Brain microvascular endothelial cell (primary cell): ENCODE measurements around the gene EVC2.

ENCODE experiments used
- DNase-seq: peaks from one replicate; pipeline ENCODE4 v3.0.0-alpha.2; 2020
- H3K27ac ChIP-seq: fragments of 250-450 bp; sonication (Bioruptor Pico); 2 replicates; pipeline ENCODE4 v1.5.1; 2020; ENCODE audit warnings: mild to moderate bottlenecking, moderate library complexity
- H3K27me3 ChIP-seq: fragments of 250-450 bp; sonication (Bioruptor Pico); replicated peaks from 2 replicates; pipeline ENCODE4 v1.5.1; 2020; ENCODE audit warnings: mild to moderate bottlenecking
- H3K36me3 ChIP-seq: fragments of 250-450 bp; sonication (Bioruptor Pico); replicated peaks from 2 replicates; pipeline ENCODE4 v1.5.1; 2020; ENCODE audit warnings: mild to moderate bottlenecking
- H3K4me3 ChIP-seq: 2 replicates; pipeline ENCODE4 v1.5.1; 2011; ENCODE audit warnings: low read depth, mild to moderate bottlenecking, control low read depth, low read length, moderate library complexity
- in situ Hi-C: cut with HindIII; loops from 2 replicates; pipeline ENCODE4 v1.10.0; 2017; ENCODE audit warnings: low sequenced_read_pairs, low pct_ligation_motif_present
- TF ChIP-seq, protein P1 (sequence below): IDR thresholded peaks from 2 replicates; pipeline ENCODE4 v1.5.1; 2011; ENCODE audit warnings: low read depth, mild to moderate bottlenecking, moderate library complexity, low read length, control low read depth, inconsistent platforms; ENCODE audit errors: missing control alignments

EVC2 gene

DNA sequence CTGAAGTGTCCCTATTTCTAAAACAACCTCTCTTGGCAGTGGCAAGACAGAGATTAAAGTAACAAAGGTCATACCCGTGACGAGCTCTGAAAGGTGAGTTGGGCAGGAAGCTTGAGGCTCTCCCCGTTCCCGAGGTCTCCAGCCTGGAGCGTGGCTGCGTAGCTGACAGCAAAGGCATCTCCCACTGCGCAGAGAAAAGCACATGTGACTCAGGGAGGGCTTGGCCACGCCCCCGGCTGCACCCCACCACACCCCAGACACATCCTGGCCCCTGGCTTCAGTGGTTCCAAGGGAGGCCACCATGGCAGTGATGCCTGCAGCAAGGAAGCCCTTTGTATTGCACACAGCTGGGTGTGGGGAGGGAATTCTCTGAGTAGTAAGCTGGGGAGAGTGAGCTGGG is 23.1 kb downstream of the EVC2 start:
- Histone ChIP-seq H3K4me3 (no peak overlapping the region), H3K27me3 (no peaks in the 10 kb centered on the region), H3K36me3 (peaks cover 63% of the 10 kb centered on the region), H3K27ac (no peak overlapping the region)
- in situ Hi-C loops = no loop called here
- DNase-seq = no peak
- TF ChIP-seq, protein P1, sequence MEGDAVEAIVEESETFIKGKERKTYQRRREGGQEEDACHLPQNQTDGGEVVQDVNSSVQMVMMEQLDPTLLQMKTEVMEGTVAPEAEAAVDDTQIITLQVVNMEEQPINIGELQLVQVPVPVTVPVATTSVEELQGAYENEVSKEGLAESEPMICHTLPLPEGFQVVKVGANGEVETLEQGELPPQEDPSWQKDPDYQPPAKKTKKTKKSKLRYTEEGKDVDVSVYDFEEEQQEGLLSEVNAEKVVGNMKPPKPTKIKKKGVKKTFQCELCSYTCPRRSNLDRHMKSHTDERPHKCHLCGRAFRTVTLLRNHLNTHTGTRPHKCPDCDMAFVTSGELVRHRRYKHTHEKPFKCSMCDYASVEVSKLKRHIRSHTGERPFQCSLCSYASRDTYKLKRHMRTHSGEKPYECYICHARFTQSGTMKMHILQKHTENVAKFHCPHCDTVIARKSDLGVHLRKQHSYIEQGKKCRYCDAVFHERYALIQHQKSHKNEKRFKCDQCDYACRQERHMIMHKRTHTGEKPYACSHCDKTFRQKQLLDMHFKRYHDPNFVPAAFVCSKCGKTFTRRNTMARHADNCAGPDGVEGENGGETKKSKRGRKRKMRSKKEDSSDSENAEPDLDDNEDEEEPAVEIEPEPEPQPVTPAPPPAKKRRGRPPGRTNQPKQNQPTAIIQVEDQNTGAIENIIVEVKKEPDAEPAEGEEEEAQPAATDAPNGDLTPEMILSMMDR = no peak

DNA sequence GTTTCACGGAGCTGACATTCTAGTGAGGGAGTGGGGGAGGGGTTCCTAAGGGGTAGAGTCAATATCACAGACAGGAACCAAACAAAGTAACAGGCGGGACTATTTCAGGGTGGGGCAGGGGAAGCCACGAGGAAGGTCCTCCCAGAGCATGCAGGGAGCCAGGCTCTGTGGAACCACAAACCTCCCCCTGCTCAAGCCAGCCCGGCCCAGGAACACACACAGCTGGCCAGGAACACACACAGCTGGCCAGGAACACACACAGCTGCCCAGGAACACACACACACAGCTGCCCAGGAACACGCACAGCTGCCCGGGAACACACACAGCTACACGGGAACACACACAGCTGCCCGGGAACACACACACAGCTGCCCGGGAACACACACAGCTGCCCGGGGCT is 24.8 kb downstream of the EVC2 start:
- H3K27ac ChIP-seq = no peak overlapping the region
- peaks cover 55% of the 10 kb centered on the region for H3K36me3 ChIP-seq
- no peak for DNase-seq
- no peaks in the 10 kb centered on the region for H3K27me3 ChIP-seq
- H3K4me3 ChIP-seq = no peak overlapping the region
- TF ChIP-seq, protein P1 = no peak
- in situ Hi-C loops = no loop called here

DNA sequence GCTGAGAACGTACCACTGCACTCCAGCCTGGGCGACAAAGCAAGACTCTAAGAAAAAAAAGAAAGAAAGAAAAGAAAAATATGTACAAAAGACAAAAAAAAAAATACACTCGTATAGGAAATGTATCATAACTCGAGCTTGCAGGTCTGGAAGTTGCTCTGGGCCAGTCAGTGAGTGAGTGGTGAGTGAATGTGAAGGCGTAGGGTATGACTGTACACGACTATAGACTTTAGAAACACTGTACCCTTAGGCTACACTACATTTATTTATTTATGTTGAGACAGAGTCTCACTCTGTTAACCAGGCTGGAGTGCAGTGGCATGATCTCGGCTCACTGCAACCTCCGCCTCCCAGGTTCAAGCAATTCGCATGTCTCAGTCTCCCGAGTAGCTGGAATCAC is 29.4 kb downstream of the EVC2 start:
- DNase-seq = no peak
- H3K27me3 ChIP-seq = no peaks in the 10 kb centered on the region
- no peak overlapping the region for H3K4me3 ChIP-seq
- in situ Hi-C loops = no loop called here
- TF ChIP-seq, protein P1 = no peak
- H3K36me3 ChIP-seq = peaks cover 29% of the 10 kb centered on the region
- no peak overlapping the region for H3K27ac ChIP-seq

DNA sequence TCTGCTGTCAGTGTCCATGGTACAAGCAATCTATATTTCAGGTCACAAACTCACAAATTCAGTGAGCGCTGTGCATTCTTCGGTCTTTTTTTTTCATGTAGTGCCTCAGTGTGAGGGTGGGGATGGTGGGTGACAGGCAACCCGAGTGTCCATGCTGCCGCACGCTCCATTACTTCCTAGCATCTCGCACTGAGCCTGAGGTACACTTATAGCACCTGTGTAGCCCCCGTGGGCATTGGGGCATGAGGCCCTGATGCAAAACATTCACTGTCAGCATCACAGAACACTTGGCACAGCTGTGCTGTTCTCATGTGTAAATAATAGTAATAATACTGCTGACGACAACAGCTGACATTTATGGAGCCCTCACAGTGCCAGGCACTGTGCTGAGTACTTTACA is 31.6 kb downstream of the EVC2 start:
- Histone ChIP-seq H3K27ac (no peak overlapping the region), H3K4me3 (no peak overlapping the region), H3K36me3 (peaks cover 21% of the 10 kb centered on the region), H3K27me3 (no peaks in the 10 kb centered on the region)
- DNase-seq = no peak
- TF ChIP-seq, protein P1 = no peak
- in situ Hi-C loops = no loop called here

DNA sequence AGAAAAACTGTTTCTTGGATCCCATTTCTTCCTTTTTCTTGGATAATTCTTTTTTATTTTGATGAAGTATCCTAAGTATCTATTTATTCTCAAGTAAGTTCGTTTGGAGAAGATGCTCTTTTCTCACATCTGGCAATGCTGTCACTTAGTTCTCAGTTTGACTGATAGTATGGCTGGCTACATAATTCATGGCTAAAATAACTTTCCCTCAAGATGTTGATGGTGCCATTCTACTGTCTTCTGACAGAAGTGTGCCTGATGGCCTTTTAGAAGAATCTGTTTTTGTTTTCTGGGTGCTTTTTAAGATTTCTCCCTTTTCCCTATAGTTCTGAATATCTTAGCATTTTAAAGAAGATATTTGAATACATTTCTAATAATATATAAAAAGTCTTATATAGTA is 41.6 kb downstream of the EVC2 start:
- no peak for DNase-seq
- Histone ChIP-seq H3K36me3 (peaks cover 4% of the 10 kb centered on the region), H3K4me3 (no peak overlapping the region), H3K27ac (no peak overlapping the region), H3K27me3 (no peaks in the 10 kb centered on the region)
- in situ Hi-C loops = no loop called here
- TF ChIP-seq, protein P1 = no peak

DNA sequence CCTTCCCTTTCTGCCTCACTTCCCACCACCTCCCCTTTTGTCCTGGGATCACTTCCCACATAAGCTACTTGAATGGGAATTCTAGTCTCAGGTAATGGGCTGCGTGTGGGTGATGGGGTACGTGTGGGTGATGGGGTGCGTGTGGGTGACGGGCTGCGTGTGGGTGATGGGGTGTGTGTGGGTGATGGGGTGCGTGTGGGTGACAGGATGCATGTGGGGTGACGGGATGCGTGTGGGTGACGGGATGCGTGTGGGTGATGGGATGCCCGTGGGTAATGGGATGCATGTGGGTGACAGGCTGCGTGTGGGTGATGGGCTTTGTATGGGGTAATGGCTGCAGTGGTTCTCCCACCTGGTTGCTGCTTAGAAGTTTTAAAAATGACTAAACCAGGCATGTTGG is 43.6 kb downstream of the EVC2 start:
- no peaks in the 10 kb centered on the region for H3K27me3 ChIP-seq
- no peak overlapping the region for H3K4me3 ChIP-seq
- no peak overlapping the region for H3K27ac ChIP-seq
- TF ChIP-seq, protein P1 = no peak
- DNase-seq = no peak
- H3K36me3 ChIP-seq = peaks cover 6% of the 10 kb centered on the region
- in situ Hi-C loops = no loop called here
